ENCODE results near the gene BLCAP. TPM values are rescaled to one million over a fixed set of nuclear protein-coding genes. Genes with fewer than 3 reads are reported as not detected.
"Not testable (repeated sequence)": the region's sequence is repeated elsewhere in the genome, so short reads cannot be mapped to it uniquely, and the experiment has no call there.

The BLCAP gene
- total RNA-seq, 1 experiment from 2014 or later, result 115 TPM

DNA sequence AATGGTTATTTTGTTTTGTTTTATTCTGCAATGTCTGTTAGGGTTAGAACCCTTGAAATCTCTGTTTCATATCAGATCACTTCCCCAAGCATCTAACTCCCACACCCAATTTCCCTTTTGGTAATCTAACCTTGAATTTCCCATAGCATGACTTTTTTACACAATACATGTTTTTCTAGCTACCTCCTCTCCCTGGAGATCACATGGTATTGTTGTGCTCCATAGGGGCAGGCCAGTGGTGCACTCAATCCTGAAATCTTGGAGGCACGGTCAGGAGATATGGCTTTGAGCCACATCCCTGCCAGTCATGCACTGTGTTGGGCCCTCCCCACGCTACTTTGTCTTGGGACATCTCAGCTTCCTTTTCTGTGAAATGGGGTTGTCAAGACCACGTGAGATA, 43.3 kb downstream of the BLCAP start:
- no peak for DNase-seq (ENCODE audit: low spot score)

DNA sequence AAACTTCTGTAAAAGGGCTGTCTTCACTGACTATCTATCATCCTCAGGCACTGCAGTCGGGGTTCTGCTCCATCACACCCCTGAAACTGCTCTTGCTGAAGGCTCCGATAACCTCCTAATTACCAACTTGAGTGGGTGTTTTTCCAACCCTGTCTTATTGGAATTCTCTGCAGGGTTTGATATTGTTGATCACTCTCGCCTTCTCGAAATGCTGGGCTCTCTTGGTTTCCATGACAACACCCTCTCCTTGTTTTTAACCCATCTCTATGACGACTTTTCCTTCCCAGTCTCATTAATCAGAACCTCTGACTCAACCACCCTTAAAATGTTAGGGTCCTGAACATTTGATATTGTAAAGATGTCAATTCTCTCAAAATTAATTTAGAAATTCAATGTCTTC, 46.1 kb downstream of the BLCAP start:
- no peak for DNase-seq (ENCODE audit: low spot score)

GRCh38 chr20:37480919-37481318, 46.8 kb downstream of the BLCAP start:
- no peak for DNase-seq (ENCODE audit: low spot score)

- no peak for DNase-seq (ENCODE audit: low spot score)
Observed at GRCh38 chr20:37479925-37480691, 47.6 kb downstream of the BLCAP start.

GRCh38 chr20:37479266-37479665, 48.4 kb downstream of the BLCAP start:
- no peak for DNase-seq (ENCODE audit: low spot score)

DNA sequence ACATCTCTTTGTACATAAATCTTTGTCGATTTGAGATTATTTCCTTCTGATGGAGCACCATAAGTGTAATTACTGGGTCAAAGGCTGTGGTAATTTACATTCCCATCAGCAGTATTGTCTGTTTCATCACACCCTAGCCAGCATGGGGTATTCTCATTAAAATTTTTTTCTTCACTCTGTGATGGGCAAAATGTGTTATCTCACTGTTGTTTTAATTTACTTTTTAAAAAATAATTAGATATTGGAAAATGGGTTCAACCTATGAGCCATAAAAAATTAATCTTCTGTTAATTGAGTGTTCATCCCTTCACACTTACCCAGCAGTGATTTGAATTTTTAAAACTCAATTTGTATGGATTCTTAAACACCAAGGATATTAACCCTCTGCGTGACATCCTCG, 50.6 kb downstream of the BLCAP start:
- DNase-seq (ENCODE audit: low spot score), result no peak

- DNase-seq (ENCODE audit: low spot score), result no peak
Observed at GRCh38 chr20:37475252-37475651, 52.4 kb downstream of the BLCAP start.

DNA sequence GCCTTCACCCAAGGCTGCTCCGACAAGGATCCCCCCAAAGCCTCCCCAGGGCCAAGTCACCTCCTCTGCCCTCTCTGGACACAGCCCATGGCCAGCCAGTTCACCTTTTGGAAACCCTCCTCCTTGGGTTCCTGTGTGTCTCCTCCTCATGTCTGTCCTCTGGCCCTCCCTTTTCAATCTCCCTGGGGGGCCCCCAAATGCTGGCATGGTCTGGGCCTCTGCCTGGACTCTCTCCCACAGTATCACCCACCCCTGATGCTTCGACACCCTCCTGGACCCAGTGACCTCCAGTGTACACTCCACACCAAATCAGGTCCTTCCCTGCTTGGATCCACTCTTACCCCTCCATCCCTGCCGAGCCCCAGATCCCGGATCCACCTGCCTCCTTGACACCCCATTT, 53.3 kb downstream of the BLCAP start:
- no peak for DNase-seq (ENCODE audit: low spot score)

GRCh38 chr20:37473249-37474000, 54.3 kb downstream of the BLCAP start:
- no peak for DNase-seq (ENCODE audit: low spot score)

GRCh38 chr20:37472435-37472834, 55.2 kb downstream of the BLCAP start:
- DNase-seq (ENCODE audit: low spot score), result not testable (repeated sequence)

DNA sequence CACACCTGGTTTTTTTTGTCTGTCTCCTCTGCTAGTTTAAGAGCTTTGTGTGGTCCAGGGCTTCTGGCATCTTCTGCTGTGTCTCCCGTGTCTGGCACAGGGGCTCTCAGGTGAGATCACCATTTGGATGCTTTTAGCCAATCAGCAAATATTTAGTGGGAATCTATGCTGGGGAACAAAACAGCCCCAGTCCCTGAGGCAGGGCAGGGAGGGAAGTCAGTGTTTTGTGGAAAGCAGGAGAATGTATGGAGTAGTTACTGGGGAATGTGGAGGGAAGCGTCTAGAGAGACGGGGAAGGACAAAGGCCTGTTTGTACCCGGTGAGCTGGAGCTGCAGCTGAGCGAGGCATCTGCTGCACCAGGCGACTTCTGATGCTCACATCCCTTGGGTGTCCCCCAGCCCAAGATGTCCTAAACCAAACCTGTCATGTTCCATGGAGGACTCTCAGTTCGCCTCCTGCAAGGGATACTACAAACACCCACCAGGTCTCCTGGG, 55.9 kb downstream of the BLCAP start:
- no peak for DNase-seq (ENCODE audit: low spot score)

DNA sequence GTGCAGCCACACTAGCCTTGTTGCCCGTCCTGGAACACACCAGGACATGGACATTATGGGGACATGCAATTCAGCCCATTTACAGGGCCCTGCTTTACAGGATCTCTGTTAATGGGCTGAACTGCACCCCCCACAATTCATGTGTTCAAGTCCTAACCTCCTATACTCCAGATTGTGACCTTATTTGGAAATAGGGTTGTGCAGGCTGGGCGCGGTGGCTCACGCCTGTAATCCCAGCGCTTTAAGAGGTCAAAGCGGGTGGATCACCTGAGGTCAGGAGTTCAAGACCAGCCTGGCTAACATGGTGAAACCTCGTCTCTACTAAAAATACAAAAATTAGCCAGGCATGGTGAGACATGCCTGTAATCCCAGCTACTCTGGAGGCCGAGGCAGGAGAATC, 57.5 kb downstream of the BLCAP start:
- not testable (repeated sequence) for DNase-seq (ENCODE audit: low spot score)

DNA sequence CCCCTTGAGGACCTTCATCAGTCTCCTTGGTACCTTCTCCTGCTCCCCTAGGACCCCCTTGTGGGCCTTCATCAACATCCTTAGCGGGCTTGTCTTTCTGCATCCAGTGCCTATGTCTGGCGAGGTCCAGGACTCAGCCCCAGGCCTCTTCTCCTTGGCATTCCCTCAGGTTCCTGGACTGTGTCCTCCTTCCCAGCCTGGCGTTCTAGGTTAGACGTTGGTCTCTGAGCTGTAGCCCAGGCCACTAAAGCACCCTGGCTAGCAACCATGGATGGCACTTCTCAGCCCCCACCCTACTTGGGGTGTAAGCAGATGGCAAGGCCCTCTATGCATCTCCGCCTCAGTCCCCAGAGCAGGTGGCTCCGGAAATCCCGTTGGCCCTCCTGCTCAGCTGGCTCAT, 58.1 kb downstream of the BLCAP start:
- DNase-seq (ENCODE audit: low spot score), result no peak

DNA sequence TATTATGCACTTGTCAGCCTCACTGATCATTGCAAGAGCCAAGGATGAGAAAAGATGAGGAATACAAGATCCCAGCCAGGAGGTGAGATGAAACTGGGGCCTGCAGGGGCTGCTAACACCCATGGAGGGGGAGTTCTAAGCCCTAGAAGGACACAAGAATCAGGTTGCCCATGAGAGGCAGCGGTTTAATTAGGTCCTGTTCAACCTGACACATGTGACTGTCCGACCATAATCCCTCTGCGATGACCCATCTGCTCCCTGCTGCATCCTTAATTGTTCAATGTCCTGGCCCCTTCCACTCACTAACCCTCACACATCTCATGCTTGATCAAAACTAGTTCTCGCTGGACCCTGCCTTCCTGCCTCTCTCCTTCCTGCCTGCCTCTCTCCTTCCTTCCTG, 58.8 kb downstream of the BLCAP start:
- DNase-seq (ENCODE audit: low spot score), result no peak

Other genes with a start within 250 kb of the BLCAP start
- 28.0 and 33.1 TPM in 2 replicates for gene MANBAL, start 238.2 kb downstream of the BLCAP start, total RNA-seq (2014; rRNA removed; shearing (Covaris generic))
- 113 and 161 TPM in 2 replicates for gene SRC, start 181.7 kb downstream of the BLCAP start, total RNA-seq (2014; rRNA removed; shearing (Covaris generic))
- 2.1 TPM in 1 of 2 replicates, not detected in the other for gene NNAT, start 6.6 kb downstream of the BLCAP start, total RNA-seq (2014; rRNA removed; shearing (Covaris generic))
- 29.8 and 42.4 TPM in 2 replicates for gene CTNNBL1, start 166.2 kb upstream of the BLCAP start, total RNA-seq (2014; rRNA removed; shearing (Covaris generic))

All from HT-29 (cell line).